K562 (cell line): ENCODE measurements around the gene RARRES2. TPM values are rescaled to one million over a fixed set of nuclear protein-coding genes. Genes with fewer than 3 reads are reported as not detected.

Experiments used
- AFF4 ChIP-seq: sonication (generic); formaldehyde crosslinking; IDR thresholded peaks from 2 replicates; pipeline ENCODE4 v1.8.0; 2023; ENCODE audit warnings: mild to moderate bottlenecking, missing genetic modification reagents
- CBX5 ChIP-seq: IDR thresholded peaks from 2 replicates; pipeline ENCODE4 v1.6.1; 2014; ENCODE audit warnings: low read depth, borderline replicate concordance
- CTBP1 ChIP-seq: fragments of 450-650 bp; IDR thresholded peaks from 2 replicates; pipeline ENCODE4 v1.6.1; 2016; ENCODE audit warnings: borderline replicate concordance
- DMBX1 ChIP-seq: fragments of 250-450 bp; sonication (Bioruptor Pico); IDR thresholded peaks from 2 replicates; pipeline ENCODE4 v1.8.0; 2022; ENCODE audit warnings: inconsistent platforms, mild to moderate bottlenecking, moderate library complexity, borderline replicate concordance
- HBP1 ChIP-seq: fragments of 450-650 bp; formaldehyde crosslinking; IDR thresholded peaks from 2 replicates; pipeline ENCODE4 v1.4.0; 2022; ENCODE audit warnings: missing genetic modification characterization
- MAFK ChIP-seq: IDR thresholded peaks from 2 replicates; pipeline ENCODE4 v1.6.1; 2011; ENCODE audit warnings: low read length, improper control_type of control experiment
- NFE2 ChIP-seq: IDR thresholded peaks from 2 replicates; pipeline ENCODE4 v1.6.1; 2014; ENCODE audit warnings: antibody characterized with exemption, low read depth
- RB1 ChIP-seq: fragments of 450-650 bp; IDR thresholded peaks from 2 replicates; pipeline ENCODE4 v1.6.1; 2017; ENCODE audit warnings: low read depth, mild to moderate bottlenecking
- TOE1 ChIP-seq, 2 experiments: fragments of 450-650 bp in 1 of 2; sonication (generic) in 1 of 2; formaldehyde crosslinking in 1 of 2; IDR thresholded peaks; 2 replicates each; pipeline versions ENCODE4 v1.7.1 to v1.8.0; 2016 to 2022; ENCODE audit warnings: borderline replicate concordance in 2 of 2, mild to moderate bottlenecking in 2 of 2, antibody characterized with exemption in 1 of 2, inconsistent platforms in 1 of 2, low read depth in 1 of 2, missing genetic modification reagents in 1 of 2, moderate library complexity in 1 of 2
- UBTF ChIP-seq, 2 experiments: IDR thresholded peaks; 2 replicates each; pipeline ENCODE4 v1.6.1; 2012; ENCODE audit warnings: improper control_type of control experiment in 2 of 2, low read depth in 2 of 2, low read length in 2 of 2, borderline replicate concordance in 1 of 2
- ZNF518B ChIP-seq: fragments of 250-450 bp; sonication (Bioruptor Pico); IDR thresholded peaks from 2 replicates; pipeline ENCODE4 v1.5.0; 2021; ENCODE audit warnings: mild to moderate bottlenecking, moderate library complexity
- ZNF583 ChIP-seq: fragments of 250-450 bp; sonication (Bioruptor Pico); IDR thresholded peaks from 2 replicates; pipeline ENCODE4 v1.4.0; 2020
- ZNF707 ChIP-seq: fragments of 250-450 bp; sonication (Bioruptor Pico); conservative IDR thresholded peaks from 2 replicates; pipeline ENCODE4 v1.8.0; 2022; ENCODE audit warnings: inconsistent platforms, mild to moderate bottlenecking, moderate library complexity
- ZNF79 ChIP-seq: fragments of 250-450 bp; sonication (Bioruptor Pico); IDR thresholded peaks from 2 replicates; pipeline ENCODE4 v1.4.0; 2020; ENCODE audit warnings: low read depth, mild to moderate bottlenecking, moderate library complexity
- polyA plus RNA-seq, 8 experiments: library from polyadenylated mRNA; depleted of rRNA in 4 of 8; stranded (reverse) in 5 of 8; unstranded in 3 of 8; fragments of >200 nt; fragmentation: Nextera tagmentation in 2 of 8; fragmentation: Illumina TruSeq in 1 of 8; extraction: Ambion mirVana in 2 of 8; extraction: Trizol in 1 of 8; gene quantifications; 2 replicates each; pipeline versions ENCODE4 v1.2.1 to v1.2.3, GENCODE V29; 2011 to 2014; ENCODE audit warnings: inconsistent platforms in 1 of 8, missing spikeins in 1 of 8
- total RNA-seq, 7 experiments: library from RNA; depleted of rRNA in 6 of 7; stranded (reverse); fragments of >200 nt in 6 of 7; fragmentation: Illumina TruSeq in 2 of 7; extraction: Trizol in 2 of 7; gene quantifications; 2 replicates each; pipeline versions ENCODE4 v1.2.1 to v1.2.3, GENCODE V29; 2011 to 2021; ENCODE audit warnings: low replicate concordance in 1 of 7

The RARRES2 gene
- total and polyA plus RNA-seq, 9 of the 15 experiments (the other 6 are each of a cell fraction or from before 2014, with no cell fraction given), result 0.11 to 1.7 (median 0.23) TPM; not detected in 6

GRCh38 chr7:150317748-150318444, 23.5 kb downstream of the RARRES2 start (continued):
- TF ChIP-seq CTBP1 (peak; percentile 63; the same call in 1 of the 2 replicates), ZNF518B (CRISPR knock-in tag) (no peak), HBP1 (CRISPR knock-in tag) (0 out of 2 replicates have a peak, but pooled peaks have one; percentile 14), ZNF583 (no peak), NFE2 (peak; percentile 74), ZNF707 (no peak), CBX5 (peak; percentile 56; the same call in 1 of the 2 replicates), RB1 (no peak), TOE1 (IDR thresholded peaks at IDR 0.05; ENCODE audit: borderline replicate concordance) (peak; percentile 36; the same call in 1 of the 2 replicates), TOE1 (CRISPR knock-in tag; IDR thresholded peaks at IDR 0.05; ENCODE audit: borderline replicate concordance, low read depth) (no peak), ZNF79 (CRISPR knock-in tag) (no peak), UBTF (IDR thresholded peaks at IDR 0.05; ENCODE audit: borderline replicate concordance in 1 of 2, low read depth in 2 of 2, low read length in 2 of 2) (0 out of 4 replicates have a peak, but pooled peaks of 1 of the 2 experiments have one; percentile 23), AFF4 (no peak), MAFK (peak; percentile 47; the same call in 1 of the 2 replicates), DMBX1 (CRISPR knock-in tag) (peak; percentile 73; the same call in 1 of the 2 replicates)
